ENCODE data around the gene NEU4. TPM values are rescaled to one million over a fixed set of nuclear protein-coding genes. Genes with fewer than 3 reads are reported as not detected.
A peak's percentile ranks its signal among the peaks of the same experiment; 100 is the strongest.

Gene NEU4
- total and polyA plus RNA-seq, 9 of the 15 experiments (the other 6 are each of a cell fraction or from before 2014, with no cell fraction given), result 0.01 to 0.40 TPM; not detected in 7

GRCh38 chr2:241844066-241844728 lies 35.2 kb downstream of the NEU4 start (continued):
- TF ChIP-seq REST (IDR thresholded peaks at IDR 0.05; ENCODE audit: borderline replicate concordance) (peak; percentile 80), REST (CRISPR knock-in tag; IDR thresholded peaks at IDR 0.05; ENCODE audit: low read depth) (no peak), MCM2 (IDR thresholded peaks at IDR 0.05; ENCODE audit: low read depth) (no peak), RCOR1 (IDR thresholded peaks at IDR 0.05; ENCODE audit: borderline replicate concordance in 1 of 2, low read depth in 2 of 2, low read length in 2 of 2) (no peak), ZNF347 (CRISPR knock-in tag; IDR thresholded peaks at IDR 0.05; ENCODE audit: low read depth) (no peak), GTF2E2 (tag; IDR thresholded peaks at IDR 0.05) (no peak), POLR2AphosphoS2 (IDR thresholded peaks at IDR 0.05; ENCODE audit: low read length) (no peak), ZNF76 (CRISPR knock-in tag; IDR thresholded peaks at IDR 0.05; ENCODE audit: borderline replicate concordance) (no peak), GATAD2B (IDR thresholded peaks at IDR 0.05; ENCODE audit: borderline replicate concordance) (peak; percentile 91), KLF13 (tag; IDR thresholded peaks at IDR 0.05; ENCODE audit: borderline replicate concordance, low read depth) (no peak), XRCC4 (IDR thresholded peaks at IDR 0.05; ENCODE audit: extremely low read depth, insufficient read depth, insufficient read length) (no peak), ZNF140 (CRISPR knock-in tag; IDR thresholded peaks at IDR 0.05) (no peak), VEZF1 (CRISPR knock-in tag; IDR thresholded peaks at IDR 0.05) (peak; percentile 76)

Measured in K562 (cell line).